ENCODE data around the gene CCND2. TPM values are rescaled to one million over a fixed set of nuclear protein-coding genes. Genes with fewer than 3 reads are reported as not detected.

The CCND2 gene
- total RNA-seq, result 557 and 561 TPM in 2 replicates

- Mint-ChIP-seq H3K4me3 (ENCODE audit: low read depth) (peak within 1 kb of the TSS; percentile 95), H3K36me3 (ENCODE audit: low read depth) (peaks cover 44% of the 10 kb centered on the region), H3K27me3 (ENCODE audit: low read depth) (no peaks in the 10 kb centered on the region), H3K9me3 (no peaks in the 10 kb centered on the region), H3K27ac (peak within 1 kb of the TSS; percentile 99), H3K4me1 (ENCODE audit: low read depth) (peaks cover 37% of the 10 kb centered on the region)
- intact Hi-C loops (cut with micrococcal nuclease), result loop anchor here (1.0 to 5.0 kb wide), 2 partner anchors 167 to 553 kb away; no protein-coding TSS in a partner anchor
- DNase-seq (ENCODE audit: low spot score), result peak; percentile 76
Observed at GRCh38 chr12:4273652-4274395, at the start of gene CCND2. Gene CCND2 (plus strand): TSS chr12:4273762. CDS start chr12:4274041, 279 bp downstream.

- Mint-ChIP-seq H3K9me3 (no peaks in the 10 kb centered on the region), H3K27ac (no peak overlapping the region), H3K36me3 (ENCODE audit: low read depth) (no peaks in the 10 kb centered on the region), H3K4me1 (ENCODE audit: low read depth) (peaks cover 14% of the 10 kb centered on the region), H3K4me3 (ENCODE audit: low read depth) (no peak overlapping the region), H3K27me3 (ENCODE audit: low read depth) (peaks cover 13% of the 10 kb centered on the region)
- no peak for DNase-seq (ENCODE audit: low spot score)
- intact Hi-C loops (cut with micrococcal nuclease), result no loop called here
Observed at GRCh38 chr12:4224206-4224889, 49.2 kb upstream of the CCND2 start.

- intact Hi-C loops (cut with micrococcal nuclease), result no loop called here
- no peaks in the 10 kb centered on the region for H3K9me3 Mint-ChIP-seq
Observed at GRCh38 chr12:4225571-4225970, 48.0 kb upstream of the CCND2 start.

GRCh38 chr12:4227046-4227445, 46.5 kb upstream of the CCND2 start:
- Mint-ChIP-seq H3K4me3 (ENCODE audit: low read depth) (no peak overlapping the region), H3K4me1 (ENCODE audit: low read depth) (peaks cover 9% of the 10 kb centered on the region), H3K36me3 (ENCODE audit: low read depth) (no peaks in the 10 kb centered on the region), H3K27me3 (ENCODE audit: low read depth) (peaks cover 13% of the 10 kb centered on the region), H3K9me3 (no peaks in the 10 kb centered on the region), H3K27ac (no peak overlapping the region)
- DNase-seq (ENCODE audit: low spot score), result no peak
- intact Hi-C loops (cut with micrococcal nuclease), result no loop called here

More at GRCh38 chr12:4225571-4225970, 48.0 kb upstream of the CCND2 start:
- no peak for DNase-seq (ENCODE audit: low spot score)
- Mint-ChIP-seq H3K4me1 (ENCODE audit: low read depth) (peaks cover 9% of the 10 kb centered on the region), H3K27me3 (ENCODE audit: low read depth) (peaks cover 13% of the 10 kb centered on the region), H3K36me3 (ENCODE audit: low read depth) (no peaks in the 10 kb centered on the region), H3K4me3 (ENCODE audit: low read depth) (no peak overlapping the region), H3K27ac (no peak overlapping the region)

- H3K9me3 Mint-ChIP-seq, result no peaks in the 10 kb centered on the region
- DNase-seq (ENCODE audit: low spot score), result no peak
- H3K4me1 Mint-ChIP-seq (ENCODE audit: low read depth), result peaks cover 9% of the 10 kb centered on the region
- H3K27me3 Mint-ChIP-seq (ENCODE audit: low read depth), result peaks cover 13% of the 10 kb centered on the region
- no peak overlapping the region for H3K4me3 Mint-ChIP-seq (ENCODE audit: low read depth)
- H3K27ac Mint-ChIP-seq, result no peak overlapping the region
- no peaks in the 10 kb centered on the region for H3K36me3 Mint-ChIP-seq (ENCODE audit: low read depth)
- intact Hi-C loops (cut with micrococcal nuclease), result no loop called here
Observed at GRCh38 chr12:4228122-4228580, 45.4 kb upstream of the CCND2 start.

- Mint-ChIP-seq H3K4me3 (ENCODE audit: low read depth) (no peak overlapping the region), H3K9me3 (no peaks in the 10 kb centered on the region), H3K27me3 (ENCODE audit: low read depth) (peaks cover 25% of the 10 kb centered on the region), H3K36me3 (ENCODE audit: low read depth) (no peaks in the 10 kb centered on the region), H3K4me1 (ENCODE audit: low read depth) (no peaks in the 10 kb centered on the region), H3K27ac (no peak overlapping the region)
- intact Hi-C loops (cut with micrococcal nuclease), result no loop called here
- no peak for DNase-seq (ENCODE audit: low spot score)
Observed at GRCh38 chr12:4230526-4230925, 43.0 kb upstream of the CCND2 start.

- intact Hi-C loops (cut with micrococcal nuclease), result no loop called here
Observed at GRCh38 chr12:4238577-4238976, 35.0 kb upstream of the CCND2 start.

GRCh38 chr12:4239746-4240145, 33.8 kb upstream of the CCND2 start:
- intact Hi-C loops (cut with micrococcal nuclease), result no loop called here
- Mint-ChIP-seq H3K9me3 (peaks cover 30% of the 10 kb centered on the region), H3K27ac (no peak overlapping the region), H3K4me3 (ENCODE audit: low read depth) (no peak overlapping the region), H3K27me3 (ENCODE audit: low read depth) (peaks cover 16% of the 10 kb centered on the region), H3K4me1 (ENCODE audit: low read depth) (peaks cover 3% of the 10 kb centered on the region), H3K36me3 (ENCODE audit: low read depth) (peaks cover 25% of the 10 kb centered on the region)
- DNase-seq (ENCODE audit: low spot score), result no peak

More at GRCh38 chr12:4238577-4238976, 35.0 kb upstream of the CCND2 start:
- DNase-seq (ENCODE audit: low spot score), result no peak
- H3K27ac Mint-ChIP-seq, result no peak overlapping the region
- peaks cover 30% of the 10 kb centered on the region for H3K9me3 Mint-ChIP-seq
- peaks cover 3% of the 10 kb centered on the region for H3K4me1 Mint-ChIP-seq (ENCODE audit: low read depth)
- H3K27me3 Mint-ChIP-seq (ENCODE audit: low read depth), result peaks cover 24% of the 10 kb centered on the region
- H3K36me3 Mint-ChIP-seq (ENCODE audit: low read depth), result peaks cover 25% of the 10 kb centered on the region
- H3K4me3 Mint-ChIP-seq (ENCODE audit: low read depth), result no peak overlapping the region

GRCh38 chr12:4240161-4240783, 33.3 kb upstream of the CCND2 start:
- DNase-seq (ENCODE audit: low spot score), result no peak
- Mint-ChIP-seq H3K36me3 (ENCODE audit: low read depth) (peaks cover 25% of the 10 kb centered on the region), H3K4me1 (ENCODE audit: low read depth) (peaks cover 3% of the 10 kb centered on the region), H3K27me3 (ENCODE audit: low read depth) (peaks cover 11% of the 10 kb centered on the region), H3K4me3 (ENCODE audit: low read depth) (no peak overlapping the region), H3K9me3 (peaks cover 30% of the 10 kb centered on the region), H3K27ac (no peak overlapping the region)
- intact Hi-C loops (cut with micrococcal nuclease), result no loop called here

GRCh38 chr12:4240981-4241380, 32.6 kb upstream of the CCND2 start:
- Mint-ChIP-seq H3K36me3 (ENCODE audit: low read depth) (peaks cover 25% of the 10 kb centered on the region), H3K9me3 (peaks cover 30% of the 10 kb centered on the region), H3K4me3 (ENCODE audit: low read depth) (no peak overlapping the region), H3K27ac (no peak overlapping the region), H3K4me1 (ENCODE audit: low read depth) (peaks cover 5% of the 10 kb centered on the region), H3K27me3 (ENCODE audit: low read depth) (peaks cover 6% of the 10 kb centered on the region)
- no peak for DNase-seq (ENCODE audit: low spot score)
- intact Hi-C loops (cut with micrococcal nuclease), result no loop called here

- H3K9me3 Mint-ChIP-seq, result peaks cover 30% of the 10 kb centered on the region
Observed at GRCh38 chr12:4241592-4241991, 32.0 kb upstream of the CCND2 start.

GRCh38 chr12:4242595-4242994, 31.0 kb upstream of the CCND2 start:
- Mint-ChIP-seq H3K4me1 (ENCODE audit: low read depth) (peaks cover 5% of the 10 kb centered on the region), H3K27ac (no peak overlapping the region), H3K9me3 (peaks cover 21% of the 10 kb centered on the region), H3K27me3 (ENCODE audit: low read depth) (peaks cover 1% of the 10 kb centered on the region), H3K36me3 (ENCODE audit: low read depth) (peaks cover 16% of the 10 kb centered on the region), H3K4me3 (ENCODE audit: low read depth) (no peak overlapping the region)
- intact Hi-C loops (cut with micrococcal nuclease), result no loop called here
- DNase-seq (ENCODE audit: low spot score), result no peak

More at GRCh38 chr12:4241592-4241991, 32.0 kb upstream of the CCND2 start:
- Mint-ChIP-seq H3K4me3 (ENCODE audit: low read depth) (no peak overlapping the region), H3K36me3 (ENCODE audit: low read depth) (peaks cover 25% of the 10 kb centered on the region), H3K27me3 (ENCODE audit: low read depth) (peaks cover 6% of the 10 kb centered on the region), H3K27ac (no peak overlapping the region), H3K4me1 (ENCODE audit: low read depth) (peaks cover 5% of the 10 kb centered on the region)
- intact Hi-C loops (cut with micrococcal nuclease), result no loop called here
- no peak for DNase-seq (ENCODE audit: low spot score)

GRCh38 chr12:4243091-4243490, 30.5 kb upstream of the CCND2 start:
- no peak overlapping the region for H3K4me3 Mint-ChIP-seq (ENCODE audit: low read depth)
- H3K9me3 Mint-ChIP-seq, result peaks cover 16% of the 10 kb centered on the region
- H3K4me1 Mint-ChIP-seq (ENCODE audit: low read depth), result peaks cover 5% of the 10 kb centered on the region
- H3K27me3 Mint-ChIP-seq (ENCODE audit: low read depth), result peaks cover 1% of the 10 kb centered on the region
- no peak overlapping the region for H3K27ac Mint-ChIP-seq
- intact Hi-C loops (cut with micrococcal nuclease), result no loop called here
- DNase-seq (ENCODE audit: low spot score), result no peak
- H3K36me3 Mint-ChIP-seq (ENCODE audit: low read depth), result peaks cover 13% of the 10 kb centered on the region
